HG03378 (cell line): Measurements from ENCODE around the gene HACD4.
"Not testable (repeated sequence)": the region's sequence is repeated elsewhere in the genome, so short reads cannot be mapped to it uniquely, and the experiment has no call there.

Source experiments
- ATAC-seq: cut with Tn5 transposase; IDR thresholded peaks from one replicate; pipeline ENCODE4 v1.9.1; 2021; ENCODE audit warnings: mild to moderate bottlenecking, moderate library complexity; ENCODE audit not compliant: unreplicated experiment

The HACD4 gene

DNA sequence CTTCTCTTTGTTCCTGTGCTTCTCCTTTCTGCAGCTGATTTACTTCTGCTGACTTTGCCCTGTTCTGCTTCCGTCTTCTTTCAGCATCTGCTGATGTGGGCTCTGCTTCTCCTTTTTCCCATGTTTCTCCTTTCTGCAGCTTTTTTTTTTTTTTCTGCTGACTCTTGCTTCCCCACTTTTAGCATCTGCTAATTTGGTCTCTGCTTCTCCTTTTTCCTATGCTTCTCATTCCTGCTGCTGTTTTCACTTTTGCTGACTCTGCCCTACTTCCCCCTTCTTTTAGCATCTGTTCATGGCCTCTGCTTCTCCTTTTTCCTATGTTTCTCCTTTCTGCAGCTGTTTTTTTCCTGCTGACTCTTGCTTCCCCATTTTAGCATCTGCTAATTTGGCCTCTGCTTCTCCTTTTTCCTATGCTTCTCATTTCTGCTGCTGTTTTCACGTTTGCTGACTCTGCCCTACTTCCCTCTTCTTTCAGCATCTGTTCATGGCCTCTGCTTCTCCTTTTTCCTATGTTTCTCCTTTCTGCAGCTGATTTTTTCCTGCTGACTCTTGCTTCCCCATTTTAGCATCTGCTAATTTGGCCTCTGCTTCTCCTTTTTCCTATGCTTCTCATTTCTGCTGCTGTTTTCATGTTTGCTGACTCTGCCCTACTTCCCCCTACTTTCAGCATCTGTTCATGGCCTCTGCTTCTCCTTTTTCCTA is 58.0 kb downstream of the HACD4 start:
- not testable (repeated sequence) for ATAC-seq

DNA sequence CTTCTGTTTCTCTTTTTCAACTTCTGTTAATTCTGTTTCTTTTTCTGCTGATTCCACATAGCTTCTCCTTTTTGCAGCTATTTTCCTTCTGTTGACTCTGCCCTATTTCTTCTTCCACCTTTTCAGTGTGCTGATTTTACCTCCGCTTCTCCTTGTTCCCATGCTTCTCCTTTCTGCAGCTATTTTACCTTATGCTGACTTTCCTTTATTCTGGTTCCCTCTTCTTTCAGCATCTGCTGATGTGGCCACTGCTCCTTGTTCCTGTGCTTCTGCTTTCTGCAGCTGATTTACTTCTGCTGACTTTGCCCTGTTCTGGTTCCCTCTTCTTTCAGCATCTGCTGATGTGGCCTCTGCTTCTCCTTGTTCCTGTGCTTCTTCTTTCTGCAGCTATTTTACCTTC is 58.8 kb downstream of the HACD4 start:
- ATAC-seq, result no peak

DNA sequence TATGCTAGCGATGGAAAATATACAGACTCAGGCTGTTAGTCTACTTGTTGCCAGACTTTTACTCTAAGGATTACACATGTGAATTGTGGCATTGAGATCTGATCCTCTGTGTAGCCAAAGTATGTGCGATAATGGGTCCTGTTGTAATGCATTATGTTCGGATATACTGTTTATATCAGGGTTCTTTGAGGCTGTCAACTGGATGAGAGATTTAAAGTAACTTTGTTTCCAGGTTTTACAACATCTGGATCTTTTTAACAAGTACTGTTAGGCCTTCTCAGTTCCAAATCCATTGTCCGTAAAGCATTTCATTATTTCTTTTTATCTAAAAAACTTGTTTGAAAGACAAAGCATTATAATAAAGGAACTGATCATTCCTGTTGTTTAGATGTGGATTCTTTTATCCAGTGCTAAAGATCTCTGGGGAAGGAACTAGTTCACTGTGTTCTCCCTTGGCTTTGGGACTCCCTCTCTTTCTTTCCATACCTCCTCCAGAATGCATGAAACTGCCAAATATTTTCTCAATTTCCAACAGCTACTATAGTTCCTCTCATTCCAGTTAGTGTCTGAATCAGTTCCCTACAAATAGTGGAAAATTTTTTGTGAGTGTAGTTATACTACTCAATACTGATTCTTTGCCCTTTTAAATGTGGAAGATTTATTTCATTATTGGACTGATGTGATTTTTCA is 68.8 kb downstream of the HACD4 start:
- no peak for ATAC-seq

DNA sequence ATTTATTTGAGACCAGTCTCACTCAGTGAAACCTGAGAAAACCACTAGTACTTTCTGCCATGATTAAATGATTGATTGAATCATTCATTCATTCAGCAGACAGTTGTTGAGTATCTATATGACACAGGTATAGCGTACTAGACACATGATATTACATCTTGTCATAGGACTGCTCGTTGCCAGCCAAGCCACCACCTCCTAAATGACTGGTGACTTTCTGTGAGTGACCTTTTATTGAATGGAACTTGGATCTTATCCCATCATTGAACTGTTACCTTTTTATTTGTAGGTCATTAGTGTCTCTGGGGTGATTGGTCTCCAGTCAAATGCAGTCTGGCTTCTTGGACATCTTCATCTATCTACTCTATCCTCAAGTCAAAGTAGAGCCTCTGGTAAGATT is 80.7 kb downstream of the HACD4 start:
- no peak for ATAC-seq
